ENCODE measurements around the gene POTEM.
"Not testable (repeated sequence)": the region's sequence is repeated elsewhere in the genome, so short reads cannot be mapped to it uniquely, and the experiment has no call there.

POTEM gene

DNA sequence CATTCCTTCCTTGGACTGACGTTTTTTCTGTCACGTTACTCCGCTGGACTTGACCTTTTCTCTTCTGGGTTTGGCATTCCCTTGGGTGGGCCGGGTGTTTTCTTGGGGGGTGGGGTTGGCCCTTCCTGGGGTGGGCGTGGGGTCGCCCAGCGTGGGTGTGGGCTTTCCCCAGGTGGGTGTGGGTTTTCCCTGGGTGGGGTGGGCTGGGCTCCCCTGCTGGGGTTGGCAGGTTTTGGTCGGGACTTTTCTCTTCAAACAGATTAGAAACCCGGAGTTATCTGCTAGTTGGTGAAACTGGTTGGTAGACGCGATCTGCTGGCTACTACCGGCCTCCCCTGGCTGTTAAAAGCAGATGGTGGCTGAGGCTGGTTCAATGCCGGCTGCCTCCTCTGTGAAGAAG, at the start of gene POTEM:
TSS of gene POTEM (plus strand) at position 301 of the 400 bp plus-strand sequence. CDS start at position 353, 52 bp downstream.
- DNase-seq, result not testable (repeated sequence)

DNA sequence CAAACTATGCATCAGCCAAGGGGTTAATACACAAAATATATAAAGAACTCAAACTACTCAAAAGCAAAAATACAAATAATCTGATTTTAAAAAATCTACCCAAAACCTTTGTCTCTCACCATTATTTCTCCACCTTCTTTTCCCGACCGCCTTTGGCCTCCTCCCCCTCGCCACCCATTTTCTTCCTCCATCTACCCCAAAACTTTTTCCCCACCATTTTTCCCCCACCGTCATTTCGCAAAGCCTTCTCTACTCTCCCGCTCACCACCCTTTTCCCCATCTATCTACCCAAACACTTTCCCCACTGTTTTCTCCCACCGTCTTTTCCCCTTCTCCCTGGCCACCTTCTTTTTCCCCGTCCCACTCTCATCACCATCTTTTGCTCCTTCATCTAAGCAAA, 48.9 kb upstream of the POTEM start:
- not testable (repeated sequence) for DNase-seq

DNA sequence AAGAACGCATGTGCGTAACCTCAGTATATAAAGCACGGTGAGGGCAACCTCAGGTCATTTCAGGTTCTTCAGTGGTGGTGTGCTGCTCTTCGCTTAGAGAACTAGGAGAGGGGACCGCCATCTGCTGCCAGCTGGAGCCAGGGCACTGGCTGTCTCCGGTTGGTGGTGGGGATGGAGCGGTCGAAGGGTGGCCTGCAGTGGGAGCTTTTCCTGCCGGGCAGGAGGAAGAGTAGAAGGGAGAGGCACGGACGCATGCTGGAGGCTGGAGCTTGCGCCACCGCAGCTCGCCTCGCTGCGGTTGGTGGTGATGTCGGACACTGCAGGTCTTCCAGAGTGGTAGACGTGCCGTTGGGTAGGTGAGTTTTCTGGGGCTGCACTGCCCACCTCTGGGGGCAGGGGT, 47.2 kb upstream of the POTEM start:
- DNase-seq, result not testable (repeated sequence)

DNA sequence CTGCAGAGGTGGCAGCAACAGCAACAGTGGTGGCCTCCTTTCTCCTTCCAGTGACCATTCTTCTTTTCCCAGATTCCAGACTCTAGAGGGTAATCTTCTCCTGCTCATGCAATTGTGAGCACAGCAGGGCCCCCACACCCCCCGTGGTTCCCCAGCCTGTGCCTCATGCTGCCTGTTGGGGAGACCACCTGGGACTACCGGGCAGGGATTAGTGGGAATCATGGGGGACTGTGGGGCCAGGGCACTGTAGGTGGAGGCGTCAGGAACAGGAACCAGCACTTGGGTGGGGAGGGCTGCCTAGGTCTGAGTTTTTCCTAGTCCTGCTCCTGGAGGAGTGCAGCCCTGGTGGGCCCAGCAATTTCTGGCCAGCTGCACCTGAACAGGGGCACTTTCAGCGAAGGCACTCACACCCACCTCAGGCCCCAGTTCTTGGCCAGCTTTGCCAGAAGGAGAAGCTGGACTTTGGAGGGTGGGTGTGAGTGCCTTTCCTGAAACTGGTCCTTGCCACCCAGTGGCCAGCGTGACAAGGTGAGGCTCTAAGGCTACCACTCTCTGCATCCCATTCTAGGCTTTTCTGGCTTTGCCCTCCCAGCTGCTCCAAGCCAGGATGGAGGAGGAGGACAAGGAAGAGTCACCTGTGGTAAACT, 46.1 kb upstream of the POTEM start:
- DNase-seq, result not testable (repeated sequence)

DNA sequence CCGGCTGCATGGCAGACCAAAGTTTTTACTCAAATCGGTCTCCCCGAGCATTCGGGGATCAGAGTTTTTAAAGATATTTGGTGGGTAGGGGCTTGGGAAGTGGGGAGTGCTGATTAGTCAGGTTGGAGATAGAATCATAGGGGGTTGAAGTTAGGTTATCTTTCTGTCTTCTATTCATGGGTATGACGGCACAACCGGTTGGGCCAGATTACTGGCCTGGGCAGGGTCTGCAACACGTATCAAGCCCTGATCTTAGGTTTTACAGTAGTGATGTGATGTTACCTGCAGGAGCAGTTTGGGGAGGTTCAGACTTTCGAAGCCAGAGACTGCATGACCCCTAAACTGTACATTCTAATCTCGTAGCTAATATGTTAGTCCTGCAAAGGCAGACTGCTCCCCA, 30.4 kb upstream of the POTEM start:
- DNase-seq, result not testable (repeated sequence)

DNA sequence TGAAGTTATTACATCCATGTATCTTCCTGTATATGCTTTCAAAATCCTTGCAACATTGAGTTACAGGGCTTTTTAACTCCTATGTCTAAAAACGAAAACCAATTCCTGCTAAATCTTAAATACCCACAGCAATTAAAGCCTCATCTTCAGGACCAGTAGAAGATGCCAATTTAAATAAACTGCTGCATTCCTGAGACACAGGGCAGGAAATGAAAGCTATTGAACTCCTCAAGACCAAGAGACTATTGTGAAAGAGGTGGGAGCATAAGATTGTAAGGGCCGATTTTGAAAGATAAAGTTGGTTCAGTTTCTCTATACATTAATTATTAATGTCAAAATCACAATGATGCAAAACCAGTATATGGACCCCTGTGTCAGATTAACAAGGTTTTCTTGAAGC, 28.5 kb upstream of the POTEM start:
- DNase-seq, result not testable (repeated sequence)

DNA sequence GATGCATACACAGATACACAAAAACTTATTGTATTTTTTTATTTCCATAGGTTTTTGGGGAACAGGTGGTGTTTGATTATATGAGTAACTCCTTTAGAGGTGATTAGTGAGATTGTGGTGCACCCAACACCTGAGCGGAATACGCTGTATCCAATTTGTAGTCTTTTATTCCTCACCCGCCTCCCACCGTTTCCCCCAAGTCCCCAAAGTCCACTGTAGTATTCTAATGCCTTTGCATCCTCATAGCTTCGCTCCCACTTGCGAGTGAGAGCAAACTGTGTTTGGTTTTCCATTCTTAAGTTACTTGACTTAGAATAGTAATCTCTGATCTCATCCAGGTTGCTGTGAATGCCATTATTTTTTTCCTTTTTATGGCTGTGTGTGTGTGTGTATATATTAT, 17.3 kb upstream of the POTEM start:
- DNase-seq, result not testable (repeated sequence)

DNA sequence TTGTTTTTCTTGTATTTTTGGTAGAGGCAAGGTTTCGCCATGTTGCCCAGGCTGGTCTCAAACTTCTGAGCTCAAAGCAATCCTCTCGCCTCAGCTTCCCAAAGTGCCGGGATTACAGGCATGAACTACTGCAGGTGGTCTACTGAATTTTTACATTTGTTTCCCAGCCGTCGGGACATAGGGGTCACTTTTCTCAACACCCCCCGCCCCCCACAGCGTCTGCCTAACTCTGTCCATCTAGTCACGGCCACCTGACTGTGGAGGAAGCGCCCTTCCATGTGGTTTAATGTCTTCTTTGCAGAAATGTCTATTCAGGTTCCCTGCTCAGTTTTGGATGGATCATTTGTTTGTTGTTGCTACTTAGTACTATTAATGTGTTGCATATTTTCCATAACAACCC, 14.1 kb upstream of the POTEM start:
- not testable (repeated sequence) for DNase-seq

DNA sequence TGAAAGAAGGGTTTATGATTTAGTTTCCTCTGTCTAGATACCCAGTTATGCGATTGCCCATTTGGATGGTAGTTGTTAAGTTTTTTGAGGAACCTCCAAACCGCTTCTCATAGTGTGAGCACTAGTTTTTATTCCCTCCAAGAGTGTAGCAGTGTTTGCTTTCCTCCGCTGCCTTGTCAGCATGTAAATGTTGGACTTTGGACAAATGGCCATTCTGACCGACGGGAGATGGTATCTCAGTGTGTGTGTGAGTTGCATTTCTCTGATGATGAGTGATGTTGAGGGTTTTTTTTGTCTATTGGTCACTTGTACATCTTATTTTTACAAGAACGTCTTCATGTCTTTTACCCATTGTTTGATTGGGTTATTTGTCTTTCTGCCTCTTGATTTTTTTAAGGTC, 11.4 kb upstream of the POTEM start:
- not testable (repeated sequence) for DNase-seq

DNA sequence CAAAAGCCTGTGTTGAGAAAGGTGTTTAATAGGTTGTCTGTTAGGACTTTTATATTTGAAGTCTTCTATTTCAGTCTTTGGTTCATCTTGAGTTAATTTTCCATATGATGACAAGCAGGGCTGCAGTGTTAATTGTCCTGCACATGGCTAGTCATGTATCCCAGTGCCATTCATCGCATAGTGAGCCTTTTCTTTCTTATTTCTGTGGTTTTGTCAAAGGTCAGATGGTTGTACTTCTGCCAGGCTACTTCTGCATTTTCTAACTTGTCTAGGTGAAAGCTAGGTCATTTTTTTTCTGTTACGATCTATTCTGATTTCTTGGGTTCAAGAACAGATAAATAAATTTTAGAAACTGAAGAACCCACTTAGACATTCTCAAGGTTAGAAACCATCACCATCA, 5.7 kb upstream of the POTEM start:
- DNase-seq, result not testable (repeated sequence)

DNA sequence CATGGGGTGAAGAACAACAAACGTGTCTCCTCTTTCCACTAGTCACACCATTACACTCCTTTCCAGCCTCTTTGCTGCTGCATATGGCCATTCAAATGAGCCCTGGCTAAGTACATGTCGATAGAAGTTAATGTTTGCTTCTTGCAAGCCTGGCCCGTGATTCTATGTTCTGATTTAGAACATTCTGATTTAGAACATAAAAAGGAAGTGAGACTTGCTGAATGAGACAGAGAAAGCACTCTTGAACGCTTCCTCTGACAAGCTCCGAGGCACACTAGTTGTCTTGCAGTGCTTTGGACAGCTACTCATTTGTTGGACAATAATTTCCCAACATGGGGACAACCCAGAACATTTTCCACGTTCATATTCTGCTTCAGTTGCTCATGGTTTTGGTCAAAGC, 5.1 kb upstream of the POTEM start:
- not testable (repeated sequence) for DNase-seq

DNA sequence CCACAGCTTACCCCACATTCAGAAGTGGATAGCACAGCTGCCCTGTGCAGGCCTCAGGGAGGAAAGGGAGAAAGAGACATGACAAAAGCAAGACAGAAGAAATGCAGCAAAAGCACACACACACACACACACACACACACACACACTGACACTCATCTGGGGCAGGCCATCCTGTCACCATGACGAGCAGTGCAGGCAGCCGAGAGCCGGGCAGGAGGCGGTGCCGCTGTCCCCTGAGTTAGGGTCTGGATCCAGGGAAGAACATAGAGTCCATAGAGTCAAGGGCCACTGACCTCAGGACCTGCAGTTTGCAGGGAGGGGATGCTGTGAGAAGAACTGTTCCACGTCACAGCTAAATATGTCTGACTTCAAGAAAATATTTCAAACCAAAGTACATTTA, 4.0 kb upstream of the POTEM start:
- not testable (repeated sequence) for DNase-seq

DNA sequence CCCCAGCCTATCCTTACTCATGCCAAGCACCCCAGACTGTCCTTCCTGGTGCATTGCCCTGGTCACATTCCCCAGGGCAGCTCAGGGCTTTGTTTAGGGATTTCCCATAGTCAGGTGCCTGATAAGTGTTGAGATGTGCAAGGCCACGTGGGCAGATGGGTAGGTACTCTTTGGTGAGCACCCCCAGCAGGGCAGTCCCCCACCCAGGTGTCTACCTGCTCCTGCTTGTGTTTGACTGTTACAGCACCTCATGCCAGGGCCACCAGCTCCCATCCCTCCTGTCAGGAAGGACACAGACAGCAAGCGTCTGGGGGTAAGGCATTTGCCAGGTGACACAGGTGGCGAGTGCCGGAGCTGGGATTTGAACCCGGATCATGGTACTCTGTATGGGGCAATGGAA, 2.4 kb upstream of the POTEM start:
- DNase-seq, result not testable (repeated sequence)

DNA sequence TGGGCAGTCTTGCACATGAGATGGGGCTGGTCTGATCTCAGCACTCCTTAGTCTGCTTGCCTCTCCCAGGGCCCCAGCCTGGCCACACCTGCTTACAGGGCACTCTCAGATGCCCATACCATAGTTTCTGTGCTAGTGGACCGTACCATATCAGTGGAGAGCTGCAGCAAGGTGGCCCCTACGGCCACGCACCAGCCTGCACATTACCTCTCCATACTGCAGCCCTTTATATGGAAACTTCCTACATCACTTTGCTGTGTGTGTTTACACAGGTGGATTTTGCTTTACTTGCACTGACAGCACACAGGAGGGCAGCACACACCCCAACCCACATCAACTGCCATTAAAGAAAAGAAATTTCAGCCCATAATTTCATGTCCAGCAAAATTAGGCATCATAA, 35.3 kb downstream of the POTEM start:
- DNase-seq, result not testable (repeated sequence)

DNA sequence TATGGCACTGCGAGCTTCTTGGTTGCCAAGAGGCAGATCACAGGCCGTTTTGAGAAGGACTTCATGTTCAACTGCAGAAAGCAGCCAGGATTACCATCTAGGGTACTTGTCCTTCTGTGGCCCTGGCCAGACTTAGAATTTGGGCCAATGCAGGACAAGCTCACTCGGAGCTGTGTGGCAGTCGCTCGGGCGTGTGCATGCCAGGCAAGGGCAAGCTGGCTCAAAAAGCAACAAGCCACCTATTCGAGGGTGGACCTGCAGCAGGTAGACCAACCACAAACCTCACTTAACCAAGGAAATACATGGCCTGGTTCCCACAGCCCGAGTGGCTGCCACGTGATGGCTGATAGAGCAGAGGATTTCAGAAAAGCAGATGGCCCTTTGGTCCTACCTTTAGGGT, 39.3 kb downstream of the POTEM start:
- not testable (repeated sequence) for DNase-seq

DNA sequence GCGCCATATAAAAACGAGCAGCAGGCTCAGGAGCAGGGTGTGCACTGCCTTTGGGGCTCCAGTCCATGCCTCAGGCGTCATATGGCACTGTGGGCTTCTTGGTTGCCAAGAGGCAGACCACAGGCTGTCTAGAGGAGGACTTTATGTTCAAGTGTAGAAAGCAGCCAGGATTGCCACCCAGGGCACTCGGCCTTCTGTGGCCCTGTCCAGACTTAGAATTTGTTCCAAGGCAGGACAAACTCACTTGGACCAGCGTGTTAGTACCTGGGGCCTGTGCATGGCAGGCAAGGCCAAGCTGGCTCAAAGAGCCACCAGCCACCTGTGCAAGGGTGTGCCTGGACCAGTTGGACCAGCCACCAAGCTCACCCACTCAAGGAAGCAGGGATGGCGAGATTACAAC, 40.4 kb downstream of the POTEM start:
- DNase-seq, result not testable (repeated sequence)

DNA sequence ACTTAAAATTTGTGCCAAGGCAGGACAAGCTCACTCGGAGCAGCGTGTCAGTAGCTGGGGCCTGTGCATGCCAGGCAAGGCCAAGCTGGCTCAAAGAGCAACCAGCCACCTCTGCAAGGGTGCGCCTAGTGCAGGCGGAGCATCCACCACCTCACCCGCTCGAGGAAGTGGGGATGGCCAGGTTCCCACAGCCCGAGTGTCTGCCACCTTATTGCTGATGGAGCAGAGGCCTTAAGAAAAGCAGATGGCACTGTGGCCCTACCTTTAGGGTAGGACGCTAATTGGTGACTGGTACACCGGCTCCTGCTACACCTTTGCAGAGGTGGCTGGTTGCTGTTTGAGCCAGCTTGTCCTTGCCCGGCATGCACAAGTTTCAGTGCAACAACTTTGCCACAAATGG, 43.8 kb downstream of the POTEM start:
- not testable (repeated sequence) for DNase-seq

DNA sequence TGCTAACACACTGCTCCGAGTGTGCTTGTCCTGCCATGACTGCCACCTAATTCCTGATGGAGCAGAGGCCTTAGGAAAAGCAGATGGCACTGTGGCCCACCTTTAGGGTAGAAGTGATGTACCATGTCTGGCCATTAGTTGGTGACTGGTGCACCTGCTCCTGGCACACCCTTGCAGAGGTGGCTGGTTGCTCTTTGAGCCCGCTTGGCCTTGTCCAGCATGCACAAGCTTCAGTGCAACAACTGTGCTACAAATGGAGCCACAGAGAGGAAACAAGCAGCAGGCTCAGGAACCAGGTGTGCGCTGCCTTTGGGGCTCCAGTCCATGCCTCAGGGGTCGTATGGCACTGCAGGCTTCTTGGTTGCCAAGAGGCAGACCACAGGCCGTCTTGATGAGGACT, 44.5 kb downstream of the POTEM start:
- DNase-seq, result not testable (repeated sequence)

DNA sequence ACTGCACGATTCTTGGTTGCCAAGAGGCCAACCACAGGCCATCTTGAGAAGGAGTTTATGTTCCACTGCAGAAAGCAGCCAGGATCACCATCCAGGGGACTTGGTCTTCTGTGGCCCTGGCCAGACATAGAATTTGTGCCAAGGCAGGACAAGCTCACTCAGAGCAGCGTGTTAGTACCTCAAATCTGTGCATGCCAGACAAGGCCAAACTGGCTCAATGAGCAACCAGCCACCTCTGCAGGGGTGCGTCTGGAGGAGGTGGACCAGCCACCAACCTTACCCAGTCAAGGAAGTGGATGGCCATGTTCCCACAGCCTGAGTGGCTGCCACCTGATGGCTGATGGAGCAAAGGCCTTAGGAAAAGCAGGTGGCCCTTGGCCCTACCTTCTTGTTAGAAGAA, 48.0 kb downstream of the POTEM start:
- DNase-seq, result not testable (repeated sequence)

DNA sequence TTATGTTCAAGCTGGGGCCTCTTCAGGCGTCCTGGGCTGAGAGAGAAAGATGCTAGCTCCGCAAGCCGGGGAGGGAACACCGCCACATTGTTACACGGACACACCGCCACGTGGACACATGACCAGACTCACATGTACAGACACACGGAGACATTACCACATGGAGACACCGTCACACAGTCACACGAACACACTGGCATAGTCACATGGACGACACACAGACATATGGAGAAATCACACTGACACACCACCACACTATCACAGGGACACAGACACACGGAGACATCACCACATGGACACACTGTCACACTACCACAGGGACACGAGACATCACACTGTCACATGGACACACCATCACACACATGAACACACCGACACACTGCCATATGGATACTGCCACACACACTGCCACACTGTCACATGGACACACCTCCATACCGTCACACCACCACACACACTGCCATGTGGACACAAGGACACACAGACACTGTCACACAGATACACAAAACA, 57.9 kb downstream of the POTEM start:
- DNase-seq, result not testable (repeated sequence)

DNA sequence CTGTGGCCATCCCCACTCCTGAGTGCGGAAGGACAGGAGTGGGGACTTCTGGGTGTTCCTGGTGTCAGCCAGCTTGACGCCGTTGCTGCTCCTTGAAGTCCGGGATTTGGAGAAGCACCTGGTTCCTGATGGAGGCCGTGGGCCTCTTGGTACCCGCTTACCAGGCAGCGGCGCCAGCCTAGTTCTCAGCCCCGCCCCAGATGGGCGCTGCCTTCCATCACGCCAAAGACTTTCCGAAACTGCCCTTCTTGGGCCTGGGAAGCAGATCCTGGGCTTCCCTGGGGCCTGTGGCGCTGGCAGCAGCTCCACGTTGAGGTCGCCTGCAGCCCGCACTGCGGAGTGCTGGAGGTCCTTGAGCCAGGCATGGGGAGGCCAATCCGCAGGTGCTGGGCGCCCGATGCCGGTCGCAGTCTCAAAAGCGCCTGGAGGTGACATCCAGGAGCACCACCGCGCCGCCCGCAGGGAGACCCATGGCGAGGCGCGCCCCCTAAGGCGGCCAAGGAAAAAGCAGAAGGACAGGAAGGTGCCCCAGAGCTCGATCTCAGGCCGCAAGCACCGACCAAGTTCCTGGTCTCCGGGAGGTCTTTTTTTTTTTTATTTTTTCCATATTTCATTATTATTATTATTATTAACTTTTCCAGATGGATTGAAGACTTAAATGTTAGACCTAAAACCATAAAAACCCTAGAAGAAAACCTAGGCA, 59.6 kb downstream of the POTEM start:
- DNase-seq, result not testable (repeated sequence)

DNA sequence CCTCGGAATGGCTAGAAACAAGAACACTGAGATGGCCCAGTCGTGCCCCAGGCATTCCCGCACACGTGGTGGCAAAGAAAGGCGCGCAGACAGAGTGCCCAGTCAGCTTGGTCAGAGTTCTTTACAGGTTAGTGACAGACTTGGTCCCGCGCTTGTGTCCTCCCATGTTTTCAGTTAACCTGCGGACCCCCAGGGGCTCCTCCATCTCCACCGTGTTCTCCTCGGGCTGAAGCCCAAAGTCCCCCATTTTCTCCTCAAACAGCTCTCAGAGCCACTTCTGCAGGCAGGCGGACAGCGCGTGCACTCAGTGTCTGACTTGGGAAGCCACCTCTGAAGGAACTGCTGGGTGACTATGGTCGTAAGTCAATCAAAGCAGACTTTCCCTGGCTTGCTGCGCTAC, 60.7 kb downstream of the POTEM start:
- DNase-seq, result not testable (repeated sequence)

DNA sequence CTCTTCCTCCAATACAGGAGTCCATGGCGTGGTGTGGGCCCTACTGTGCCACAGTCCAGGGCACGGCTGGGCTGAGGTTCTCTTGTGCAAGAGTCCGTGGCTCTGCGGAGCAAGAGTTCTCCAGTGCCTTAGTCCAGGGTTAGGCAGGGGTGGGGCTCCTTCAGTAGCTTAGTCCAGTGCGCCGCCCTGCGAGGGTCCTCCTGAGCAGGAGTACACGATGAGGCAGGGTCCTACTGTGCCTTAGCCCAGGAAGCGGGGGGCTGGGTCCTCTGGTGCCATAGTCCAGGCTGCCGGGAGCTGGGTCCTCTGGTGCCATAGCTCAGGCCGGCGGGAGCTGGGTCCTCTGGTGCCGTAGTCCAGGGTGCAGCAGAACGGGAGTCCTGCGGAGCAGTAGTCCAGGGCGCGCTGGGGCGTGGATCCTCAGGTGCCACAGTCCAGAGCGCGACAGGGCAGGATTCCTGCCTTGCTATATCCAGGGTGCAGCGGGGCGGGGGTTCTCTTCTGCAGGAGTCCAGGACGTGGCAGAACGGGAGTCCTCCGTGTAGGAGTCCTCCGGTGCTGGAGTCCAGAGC, 69.7 kb downstream of the POTEM start:
- not testable (repeated sequence) for DNase-seq
